Stimulated activated CD4-positive, alpha-beta T cell treated with anti-CD3 and anti-CD28 coated beads, Interleukin-15, amount 100 ng/mL, for 24 hours (primary cell): ENCODE measurements around the gene SUGCT.
"Not testable (repeated sequence)": the region's sequence is repeated elsewhere in the genome, so short reads cannot be mapped to it uniquely, and the experiment has no call there.

ENCODE experiments used
- DNase-seq: peaks from one replicate; pipeline ENCODE4 v3.0.0-alpha.2; 2020

Gene SUGCT

DNA sequence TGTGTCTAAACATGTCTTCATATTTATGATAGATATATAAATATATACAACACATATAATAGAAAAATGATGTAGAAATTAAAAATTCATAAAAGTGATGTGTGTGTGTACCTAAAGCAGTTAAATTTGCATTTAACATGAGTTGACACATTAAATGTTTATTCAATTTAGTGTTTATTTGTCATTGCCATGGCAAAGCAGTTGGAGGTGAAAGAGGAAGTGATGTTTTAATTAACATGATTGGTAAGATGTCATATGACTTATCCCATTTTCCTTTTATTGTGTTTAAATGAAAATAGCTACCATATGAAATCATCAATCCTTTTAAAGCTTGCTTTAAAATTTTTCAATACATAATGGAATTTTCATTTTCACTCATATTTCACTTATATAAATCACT is 452.6 kb downstream of the SUGCT start:
- DNase-seq = no peak

DNA sequence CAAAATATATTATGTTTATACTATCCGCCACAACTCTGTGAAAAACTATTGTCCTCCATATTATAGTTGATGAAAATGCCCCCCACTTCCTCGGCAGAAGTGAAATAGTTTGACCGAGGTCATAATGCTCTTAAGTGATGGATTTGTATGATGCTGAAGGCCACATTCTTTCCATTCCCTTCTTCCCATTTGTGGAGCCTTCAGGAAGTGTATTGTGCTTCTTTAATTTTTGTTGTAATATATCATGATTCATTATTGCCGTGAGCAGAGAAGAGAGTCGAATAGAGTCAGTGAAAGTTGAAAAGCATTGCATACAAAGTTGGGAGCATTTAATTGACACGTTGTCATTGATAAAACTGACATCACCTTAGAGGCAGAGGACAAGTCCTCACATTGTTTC is 460.3 kb downstream of the SUGCT start:
- DNase-seq = no peak

DNA sequence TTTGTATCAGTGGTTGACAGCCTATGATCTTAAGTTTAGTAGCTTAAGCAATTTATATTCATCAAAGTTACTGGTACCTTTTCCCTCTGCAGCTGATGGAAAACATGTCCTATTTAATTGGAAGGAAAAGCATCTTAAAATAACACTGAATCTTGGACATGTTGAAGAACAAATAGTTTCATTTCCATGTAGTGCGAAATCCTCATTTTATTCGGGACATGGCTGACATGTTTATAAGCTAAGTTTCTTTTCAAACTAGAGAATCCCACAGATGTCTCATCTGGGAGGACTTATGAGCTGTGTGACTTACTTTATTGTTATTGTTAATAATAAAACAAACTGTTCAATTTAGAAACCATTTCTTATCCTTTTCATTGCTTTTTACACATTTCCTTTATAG is 461.0 kb downstream of the SUGCT start:
- no peak for DNase-seq

DNA sequence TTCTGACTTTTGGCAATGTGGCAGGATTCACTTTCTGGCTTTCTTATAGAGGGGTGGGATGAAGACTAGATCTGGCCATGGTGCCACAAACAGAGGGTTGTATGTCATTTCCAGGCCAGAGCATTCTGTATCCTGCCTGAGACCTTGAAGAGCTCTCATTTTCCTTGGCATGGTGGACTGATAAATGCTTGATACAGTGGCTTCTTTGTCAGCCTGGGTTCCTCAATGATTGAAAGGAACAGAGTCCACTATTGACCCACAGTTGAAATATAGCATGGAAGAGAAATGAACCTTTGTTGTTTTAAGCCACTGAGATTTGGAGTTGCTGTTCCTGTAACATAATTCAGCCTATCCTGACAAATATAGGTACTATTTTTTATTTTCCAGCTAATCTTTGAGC is 462.7 kb downstream of the SUGCT start:
- DNase-seq = no peak

DNA sequence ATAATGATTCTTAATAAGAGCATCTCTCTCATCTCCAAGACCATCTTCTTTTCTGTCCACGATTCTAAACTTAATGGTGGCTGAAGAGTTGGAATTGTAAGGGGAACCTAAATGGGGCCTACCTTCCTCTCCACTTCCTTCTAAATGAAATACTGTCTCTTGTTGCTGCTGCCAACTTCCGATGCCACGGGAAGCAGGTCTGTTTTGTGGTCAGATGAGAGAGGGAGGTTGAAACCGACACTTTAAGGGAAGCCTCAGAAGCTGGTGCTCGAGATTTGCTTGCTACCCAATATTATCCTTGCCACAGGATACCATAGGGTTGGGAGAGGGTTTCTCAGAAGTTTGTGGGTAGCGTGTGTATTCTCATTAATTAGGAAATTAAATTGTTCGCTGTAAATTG is 464.1 kb downstream of the SUGCT start:
- peak; percentile 2 for DNase-seq

DNA sequence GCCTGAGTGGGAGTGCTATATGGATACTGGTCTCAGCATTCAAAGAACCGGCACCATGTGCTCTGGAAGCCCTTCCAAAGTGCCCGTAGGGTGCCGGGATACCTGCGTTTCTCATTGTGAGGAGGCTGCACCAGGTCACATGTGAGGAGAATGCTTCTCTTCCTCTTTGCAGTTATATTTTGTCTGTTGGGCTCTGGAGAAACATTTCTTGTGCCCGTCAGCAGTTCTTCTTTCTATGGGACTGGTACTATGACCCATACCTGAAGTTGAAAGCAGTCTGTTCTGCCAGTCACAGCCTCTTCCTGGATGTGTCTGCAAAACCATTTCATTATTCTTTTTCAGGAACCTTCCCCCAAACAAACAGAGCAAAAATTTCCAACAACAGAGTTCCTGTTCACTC is 465.0 kb downstream of the SUGCT start:
- DNase-seq = no peak

DNA sequence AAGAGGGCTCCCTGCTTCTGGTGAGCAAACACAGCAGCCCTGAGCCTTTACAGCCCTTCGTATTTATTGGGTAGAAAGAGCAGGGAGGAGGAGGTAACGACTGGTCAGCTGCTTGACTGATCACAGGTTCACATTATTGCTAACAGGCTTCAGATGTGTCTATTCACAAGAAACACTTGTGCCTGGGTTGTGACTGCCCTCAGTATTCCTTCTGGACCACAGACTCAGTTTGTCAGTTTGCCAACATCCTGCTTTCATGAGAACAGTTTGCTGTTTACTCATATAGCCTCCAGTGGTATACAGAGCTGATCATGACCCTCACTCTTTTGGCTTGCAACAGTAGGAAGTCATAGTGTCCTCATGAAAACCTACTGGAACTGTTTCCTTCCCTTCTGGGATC is 467.5 kb downstream of the SUGCT start:
- DNase-seq = not testable (repeated sequence)

DNA sequence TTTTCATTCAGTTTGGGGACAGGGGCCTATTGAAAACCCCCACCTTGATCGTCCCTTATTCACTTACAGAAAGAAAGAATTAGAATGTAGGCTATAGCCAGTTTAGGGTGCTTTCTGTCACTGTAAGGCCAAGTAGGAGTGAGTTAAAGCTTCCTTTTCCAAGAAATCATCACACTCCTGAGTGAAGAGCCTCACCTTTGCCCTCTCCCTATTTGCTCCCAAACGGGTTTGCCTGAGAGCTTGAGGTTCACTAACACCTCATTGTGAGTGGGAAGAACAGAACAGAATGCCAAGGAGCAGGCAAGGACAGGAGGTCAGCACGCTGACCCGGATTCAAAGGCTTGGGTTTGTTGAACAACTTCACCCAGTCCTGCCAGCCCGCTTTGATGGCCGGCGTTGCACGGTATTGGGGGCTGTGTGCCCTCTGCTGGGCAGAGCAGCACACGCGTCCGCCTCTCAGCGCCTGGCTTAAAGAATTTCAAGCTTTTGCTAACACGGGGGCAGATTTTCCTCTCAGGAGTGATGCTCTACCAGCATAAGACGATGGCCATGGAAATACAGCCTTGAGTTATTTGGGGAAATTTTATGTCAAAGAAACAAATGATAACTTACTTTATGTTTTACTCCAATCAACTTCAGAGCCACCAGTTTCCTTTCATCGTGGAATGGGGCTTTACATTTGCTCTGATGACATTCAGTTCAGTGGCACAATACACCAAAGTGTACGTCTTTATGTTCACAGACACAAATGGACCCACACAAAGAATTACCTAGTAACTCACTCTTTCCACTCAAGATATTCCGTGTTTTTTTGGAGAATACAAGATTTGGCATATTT is 470.0 kb downstream of the SUGCT start:
- peak; percentile 32 for DNase-seq

DNA sequence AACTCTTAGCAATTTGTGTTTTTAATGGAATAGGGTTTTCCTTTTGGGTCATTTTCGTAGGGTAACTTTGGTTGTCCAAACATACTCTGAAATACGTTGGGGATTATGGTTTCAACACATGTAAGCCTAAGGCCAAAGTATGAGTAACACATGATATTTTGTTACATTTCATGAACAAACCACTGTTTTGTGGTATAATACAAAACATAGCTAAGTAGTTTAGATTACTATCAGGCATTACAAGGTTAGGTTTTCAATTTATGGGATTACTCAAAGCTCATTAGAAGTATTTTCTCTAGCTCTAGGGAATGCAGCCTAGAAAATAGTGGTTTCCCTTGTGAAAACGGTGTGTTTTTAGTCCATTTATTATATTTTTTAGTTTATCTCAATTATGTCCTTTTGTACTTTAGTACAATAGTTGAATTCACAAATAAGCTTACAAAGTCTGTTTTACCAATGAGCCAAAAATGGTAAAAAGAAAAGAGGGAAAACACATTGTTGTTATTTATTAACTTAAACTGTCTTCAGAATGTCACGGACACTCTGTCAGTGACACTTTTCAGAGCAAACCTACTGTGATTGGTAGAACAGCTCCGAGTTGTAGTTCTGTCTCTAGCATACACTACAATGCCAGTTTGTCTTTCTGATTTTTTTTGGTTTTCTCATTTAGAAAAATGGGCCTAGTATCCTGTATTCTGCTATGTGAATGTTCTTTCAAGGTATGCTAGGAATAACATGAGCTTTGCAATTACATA is 473.7 kb downstream of the SUGCT start:
- no peak for DNase-seq

DNA sequence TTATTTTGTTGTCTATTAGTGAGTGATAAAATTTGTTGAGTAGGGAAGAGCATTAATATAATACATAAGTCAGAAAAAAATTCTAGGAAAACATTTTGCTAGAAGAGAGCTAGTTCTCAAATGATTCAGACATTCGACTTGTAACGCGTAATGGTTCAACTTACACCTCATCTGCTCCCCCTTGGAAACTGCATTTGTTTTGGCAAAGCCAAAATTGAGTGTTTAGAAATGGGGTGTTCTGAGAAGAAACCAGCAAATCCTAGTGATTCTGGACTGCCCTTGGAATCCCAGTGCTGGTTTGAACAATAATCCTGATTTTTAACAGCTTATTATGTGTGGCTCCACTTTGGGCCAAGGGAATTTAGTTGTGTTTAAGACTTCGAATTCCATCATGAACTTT is 475.7 kb downstream of the SUGCT start:
- DNase-seq = no peak

DNA sequence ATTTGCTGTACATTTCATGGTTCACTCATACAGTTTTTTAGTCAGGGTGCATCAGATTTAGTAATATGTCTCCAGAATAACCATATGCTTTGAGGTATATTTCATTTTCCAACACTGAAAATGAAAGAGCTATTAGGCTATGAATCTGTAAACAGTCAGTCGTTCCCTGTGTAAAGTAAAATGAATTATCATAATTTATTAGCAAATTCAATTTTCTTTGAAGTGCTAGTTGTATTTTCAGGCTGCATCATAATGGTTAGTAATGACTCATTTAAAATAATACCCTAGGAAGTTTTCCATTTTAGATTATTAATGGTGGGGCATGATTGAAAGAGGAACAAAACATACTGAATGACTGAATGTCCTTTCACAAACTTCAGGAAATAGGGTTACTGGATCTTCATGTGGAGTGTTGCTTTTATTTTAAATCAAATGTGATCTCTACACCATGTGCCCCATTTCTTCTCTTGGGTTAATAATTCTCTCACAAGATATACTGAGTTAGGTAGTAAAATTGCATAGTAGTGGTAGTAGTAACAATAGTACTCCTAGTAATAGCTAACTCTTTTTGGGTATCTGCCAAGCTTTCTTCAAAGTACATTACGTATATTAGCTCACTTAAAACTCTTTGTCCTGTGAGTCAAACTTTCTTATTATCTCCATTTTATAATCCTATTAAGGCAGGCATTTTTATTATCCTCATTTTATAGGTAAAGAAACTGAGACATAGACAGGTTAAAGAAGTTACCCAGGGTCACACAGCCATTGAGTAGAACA is 476.5 kb downstream of the SUGCT start:
- no peak for DNase-seq

DNA sequence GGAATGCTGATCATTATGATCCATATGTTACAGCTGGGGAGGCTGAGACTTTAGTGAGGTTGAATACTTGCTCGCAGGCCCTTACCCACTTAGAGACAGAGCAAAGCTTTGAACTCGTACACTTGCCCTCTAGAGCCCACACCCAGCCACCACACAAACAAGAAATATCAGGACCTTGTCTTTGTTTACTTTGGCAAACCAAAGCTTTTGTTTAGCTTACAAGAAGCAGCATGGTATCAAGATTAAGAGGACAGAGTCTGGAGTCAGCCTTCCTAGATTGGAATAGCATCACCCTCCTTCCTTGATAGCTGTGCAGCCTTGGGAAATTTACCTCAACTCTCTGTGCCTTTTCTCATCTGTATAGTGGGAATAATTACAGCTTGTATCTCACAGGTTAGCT is 477.5 kb downstream of the SUGCT start:
- no peak for DNase-seq

DNA sequence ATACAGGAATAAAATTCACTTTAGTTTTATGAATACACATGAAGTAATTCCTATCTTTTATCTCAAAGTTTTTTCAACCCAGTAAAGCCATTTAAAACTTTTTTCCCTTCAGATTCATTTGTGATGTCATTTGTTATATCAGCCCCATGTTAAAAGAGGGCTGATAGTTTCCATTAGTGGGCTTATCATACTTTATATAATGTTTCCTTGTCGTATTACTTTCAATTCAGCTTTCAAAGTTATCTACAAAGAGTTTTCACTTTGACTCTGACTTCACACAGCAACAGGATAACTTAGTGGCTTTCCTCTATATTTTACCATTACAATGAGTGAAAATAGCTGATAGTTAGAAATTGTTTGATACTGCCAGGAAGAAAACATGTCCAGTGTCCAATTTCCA is 484.8 kb downstream of the SUGCT start:
- DNase-seq = no peak

DNA sequence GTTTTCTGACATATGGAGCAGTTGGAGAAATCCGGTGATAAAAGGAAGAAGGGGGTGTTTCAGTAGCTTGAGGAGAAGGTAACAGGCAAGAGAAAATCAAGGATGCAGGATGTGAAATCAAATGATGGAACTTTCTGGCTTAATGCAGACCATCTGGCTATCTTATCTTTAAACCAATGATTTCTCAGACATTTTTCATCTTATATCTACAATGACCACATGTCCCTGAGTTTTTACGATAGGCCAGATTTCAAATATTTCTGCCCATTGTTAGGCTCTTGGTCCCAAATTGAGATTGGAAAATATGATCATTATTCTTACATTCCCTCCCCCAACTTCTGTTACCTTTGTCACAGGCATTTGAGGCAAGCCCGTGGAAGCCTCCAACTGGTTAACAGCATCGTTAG is 486.8 kb downstream of the SUGCT start:
- no peak for DNase-seq

DNA sequence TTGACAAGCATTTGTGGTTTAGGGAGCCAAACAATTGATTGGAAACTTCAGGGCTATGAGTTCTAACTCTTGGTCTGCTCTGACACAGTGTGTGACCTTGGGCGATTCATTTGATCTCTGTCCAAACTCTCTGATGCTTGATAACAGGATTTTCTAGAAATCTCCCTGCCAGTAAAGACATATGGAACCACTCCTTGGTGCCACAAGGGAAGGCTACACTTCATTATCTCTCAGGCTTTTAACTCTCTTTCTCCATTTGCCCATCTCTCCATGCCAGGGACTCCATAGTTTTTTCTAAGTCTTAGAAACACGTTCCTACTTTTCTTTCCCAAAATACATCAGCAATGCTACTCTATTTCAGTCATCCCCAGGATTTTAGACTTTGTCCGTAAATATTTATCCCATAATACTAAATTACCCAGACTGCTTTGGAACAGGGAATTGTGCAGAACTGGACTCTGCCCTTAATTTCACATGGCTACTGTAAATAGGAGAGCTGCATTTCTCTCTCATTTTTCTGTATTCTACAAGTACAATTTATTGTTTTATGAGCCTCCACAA is 488.2 kb downstream of the SUGCT start:
- DNase-seq = no peak

DNA sequence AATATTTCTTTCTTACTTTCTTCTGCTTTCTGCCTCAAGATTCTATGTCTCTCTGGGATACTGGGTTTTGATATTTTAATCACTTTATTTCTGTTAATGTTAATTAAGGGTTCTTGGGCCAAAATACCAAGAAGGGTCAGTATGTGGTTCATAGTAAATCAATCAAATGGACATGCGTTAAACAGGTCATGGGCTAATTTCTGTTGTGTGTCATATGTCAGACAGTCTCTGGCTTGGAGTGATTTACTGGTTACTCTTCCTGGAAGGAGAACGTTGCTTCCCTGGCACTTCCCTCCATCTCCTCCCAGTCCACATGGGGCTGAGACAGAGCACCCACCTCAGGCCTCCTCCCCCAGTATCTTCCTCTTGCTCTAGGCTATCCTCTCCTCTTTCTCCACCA is 489.1 kb downstream of the SUGCT start:
- DNase-seq = no peak

DNA sequence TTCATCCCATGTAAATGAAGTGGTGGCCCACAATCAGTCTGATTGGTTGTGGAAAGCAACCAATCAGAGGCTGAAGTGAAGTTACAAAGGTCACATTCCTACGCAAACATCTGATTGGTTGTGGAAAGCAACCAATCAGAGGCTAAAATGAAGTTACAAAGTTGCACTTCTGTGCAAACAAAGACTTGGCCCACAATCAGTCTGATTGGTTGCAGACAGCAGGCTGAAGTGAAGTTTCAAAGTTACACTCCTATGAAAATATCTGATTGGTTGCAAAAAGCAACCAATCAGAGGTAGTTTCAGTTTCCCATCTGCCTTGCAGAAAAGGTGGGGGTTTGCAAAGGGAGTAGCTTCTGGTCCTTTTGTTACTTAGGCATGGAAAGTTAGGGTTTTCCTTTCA is 492.6 kb downstream of the SUGCT start:
- DNase-seq = not testable (repeated sequence)

DNA sequence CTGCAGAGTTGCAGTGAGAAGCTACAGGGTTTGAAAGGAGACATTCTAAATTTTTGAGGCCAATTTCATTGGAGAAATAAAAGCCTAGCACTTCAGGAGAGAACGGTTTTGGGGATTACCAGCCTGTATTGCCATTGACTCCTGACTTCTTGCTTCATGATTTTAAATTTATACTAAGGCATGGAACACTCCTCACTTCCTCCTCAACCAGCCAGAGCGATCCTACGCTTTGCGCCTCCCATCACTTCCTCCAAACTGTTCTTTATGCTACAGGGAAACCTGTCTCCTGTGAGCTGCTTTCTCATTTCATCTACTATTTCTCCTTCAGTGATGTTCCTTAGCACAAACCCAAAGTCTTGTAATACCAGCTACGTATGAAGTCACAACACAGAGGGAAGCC is 495.1 kb downstream of the SUGCT start:
- DNase-seq = no peak

DNA sequence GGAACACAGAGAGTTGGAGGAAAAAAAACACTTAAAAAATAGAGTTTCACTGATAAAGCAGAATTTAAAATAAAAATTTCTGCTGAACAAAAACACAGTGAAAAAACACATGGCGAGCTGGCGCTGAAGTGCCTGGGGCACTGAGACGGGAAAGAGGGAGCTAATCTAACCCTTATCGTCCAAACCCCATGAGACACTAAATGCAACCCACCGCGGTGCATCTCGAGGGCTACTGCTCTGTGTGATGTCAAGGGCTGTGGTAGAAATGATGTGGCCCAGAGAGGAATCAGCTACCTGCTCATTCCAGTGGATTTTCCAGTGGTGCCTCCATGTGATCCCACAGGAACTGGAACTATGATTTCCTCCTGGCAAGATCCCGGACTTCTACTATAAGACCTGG is 499.3 kb downstream of the SUGCT start:
- DNase-seq = no peak

DNA sequence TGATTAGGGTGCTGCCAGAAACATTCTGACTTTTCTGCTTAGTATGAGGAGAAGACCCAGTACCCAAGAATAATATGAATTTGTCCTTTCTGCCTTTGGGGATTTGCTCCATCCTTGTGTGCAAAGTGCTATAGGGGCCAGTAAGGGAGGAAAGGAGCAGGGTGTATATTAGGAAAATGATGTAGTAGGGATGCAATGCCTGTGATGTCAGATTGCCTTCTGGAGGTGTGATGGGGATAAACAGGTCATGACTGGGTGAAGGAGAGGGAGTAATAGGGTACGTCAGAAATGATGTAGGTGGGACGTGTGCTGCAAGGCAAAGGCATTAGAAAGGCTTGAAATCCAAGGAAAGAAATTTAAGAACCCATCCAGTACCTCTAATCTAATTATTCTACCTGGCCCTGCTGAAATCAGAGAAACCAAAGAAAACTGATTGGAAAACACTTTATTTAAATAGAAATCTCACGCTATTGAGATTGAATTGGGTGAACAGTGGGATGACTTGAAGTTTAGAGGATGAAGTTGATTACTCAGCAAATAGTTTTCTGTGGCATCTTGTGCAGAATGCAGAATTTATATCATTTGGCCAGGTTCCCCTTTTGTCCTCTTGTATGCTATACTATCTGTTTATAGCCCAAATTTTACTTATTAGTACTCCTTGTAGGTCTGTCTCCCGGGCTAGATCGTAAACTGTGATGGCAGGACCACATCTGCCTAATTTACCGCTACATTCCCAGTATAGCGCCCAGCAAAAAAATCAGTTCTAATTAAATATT is 503.9 kb downstream of the SUGCT start:
- DNase-seq = no peak

DNA sequence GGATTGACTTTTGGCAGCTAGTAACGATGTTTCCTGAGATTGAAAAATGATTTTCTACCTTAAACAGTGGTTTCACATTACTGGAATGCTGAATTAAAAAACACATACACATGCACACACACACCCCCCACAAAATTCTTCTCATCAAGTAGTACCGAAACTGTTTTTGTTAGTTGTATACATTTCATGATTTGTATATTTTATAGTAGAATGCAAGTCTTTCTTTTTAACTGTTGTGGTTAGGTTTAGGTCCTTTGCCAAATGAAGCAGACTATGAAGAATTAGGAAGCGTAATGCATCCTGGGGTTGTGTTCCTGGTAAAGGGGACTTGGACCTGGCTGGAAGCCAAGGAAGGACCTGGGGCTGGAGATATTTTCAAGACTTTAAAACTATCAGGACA is 505.8 kb downstream of the SUGCT start:
- no peak for DNase-seq

DNA sequence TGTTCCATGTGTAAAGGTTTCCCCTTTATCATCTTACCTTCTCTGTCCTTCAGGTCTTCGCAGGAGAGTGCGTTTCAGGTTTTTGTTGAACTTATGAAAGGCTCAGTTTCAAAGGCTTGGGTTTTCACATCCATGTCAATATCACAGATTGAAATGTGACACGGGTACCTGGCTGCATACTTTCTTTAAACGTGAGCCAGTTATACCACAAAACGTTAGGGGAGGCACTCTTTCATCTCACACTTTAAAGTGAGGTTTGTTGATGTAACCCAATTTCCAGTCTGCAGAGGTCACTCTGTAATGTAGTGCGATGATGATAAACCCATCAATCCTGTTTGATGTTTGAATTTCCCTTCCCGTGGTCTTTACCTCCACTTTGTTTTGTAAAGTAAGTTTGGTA is 506.9 kb downstream of the SUGCT start:
- DNase-seq = no peak

DNA sequence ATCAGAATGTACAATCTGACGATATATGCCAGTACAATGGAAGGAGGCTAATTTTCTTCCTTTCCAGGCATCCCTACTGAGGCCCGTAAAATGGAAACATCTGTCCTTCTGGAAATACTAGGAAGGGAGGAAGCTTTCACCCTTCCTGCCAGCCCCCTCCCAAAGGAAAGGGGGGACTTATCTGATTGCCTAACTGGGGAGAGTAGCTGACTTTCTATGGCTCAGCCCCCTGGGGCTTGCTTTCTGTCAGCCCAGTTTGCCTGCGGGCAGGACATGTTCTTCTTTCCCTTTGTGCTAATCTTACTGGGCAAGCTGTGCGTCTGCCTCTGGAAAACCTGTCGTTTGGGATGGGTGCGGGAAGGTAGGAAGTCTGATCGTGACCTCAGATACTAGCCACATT is 508.9 kb downstream of the SUGCT start:
- no peak for DNase-seq
